DOHH2 (cell line): Measurements from ENCODE around the gene LAMA3.

ENCODE experiments used
- H3F3A ChIP-seq: fragments of 200-600 bp; sonication (generic), shearing (Covaris generic); 2 replicates; pipeline ENCODE4 v1.6.0; 2016; ENCODE audit warnings: antibody characterized with exemption, mild to moderate bottlenecking; ENCODE audit not compliant: control insufficient read depth, insufficient read depth
- H3K27ac ChIP-seq: fragments of 200-600 bp; sonication (generic); 2 replicates; pipeline ENCODE4 v1.5.1; 2014; ENCODE audit warnings: low read depth, mild to moderate bottlenecking, low read length, moderate library complexity
- H3K27me3 ChIP-seq: fragments of 200-600 bp; sonication (generic); 2 replicates; pipeline ENCODE4 v1.6.1; 2014; ENCODE audit warnings: mild to moderate bottlenecking, low read length, mixed read lengths; ENCODE audit not compliant: control insufficient read depth
- H3K36me3 ChIP-seq: fragments of 200-600 bp; sonication (generic); 2 replicates; pipeline ENCODE4 v1.6.1; 2014; ENCODE audit warnings: mild to moderate bottlenecking, low read length, moderate library complexity, mixed read lengths; ENCODE audit not compliant: control insufficient read depth
- H3K4me1 ChIP-seq: fragments of 200-600 bp; sonication (generic); 2 replicates; pipeline ENCODE4 v1.6.1; 2014; ENCODE audit warnings: mild to moderate bottlenecking, low read length, mixed read lengths; ENCODE audit not compliant: control insufficient read depth
- H3K4me2 ChIP-seq: fragments of 200-600 bp; sonication (generic); 2 replicates; pipeline ENCODE4 v1.6.0; 2014; ENCODE audit warnings: mild to moderate bottlenecking, low read length, moderate library complexity
- H3K4me3 ChIP-seq: fragments of 200-600 bp; sonication (generic); 2 replicates; pipeline ENCODE4 v1.5.1; 2014; ENCODE audit warnings: mild to moderate bottlenecking, low read length, mixed read lengths
- H3K79me2 ChIP-seq: fragments of 200-600 bp; sonication (generic); 2 replicates; pipeline ENCODE4 v1.6.1; 2014; ENCODE audit warnings: mild to moderate bottlenecking, low read length, mixed read lengths; ENCODE audit not compliant: control insufficient read depth
- H3K9me2 ChIP-seq: fragments of 200-600 bp; sonication (generic); replicated peaks from 2 replicates; pipeline ENCODE4 v1.6.1; 2014; ENCODE audit warnings: mild to moderate bottlenecking, low read length, mixed read lengths; ENCODE audit not compliant: control insufficient read depth
- H3K9me3 ChIP-seq: fragments of 200-600 bp; sonication (generic); 2 replicates; pipeline ENCODE4 v1.6.1; 2014; ENCODE audit warnings: antibody characterized with exemption, low read length, mixed read lengths; ENCODE audit not compliant: control insufficient read depth, insufficient read depth
- H4K20me1 ChIP-seq: fragments of 200-600 bp; sonication (generic); 2 replicates; pipeline ENCODE4 v1.6.0; 2014; ENCODE audit warnings: low read depth, mild to moderate bottlenecking, antibody characterized with exemption, low read length, moderate library complexity; ENCODE audit not compliant: control insufficient read depth, insufficient read depth
- CTCF ChIP-seq: fragments of 200-600 bp; sonication (generic); IDR thresholded peaks from one replicate; pipeline ENCODE4 v1.5.1; 2014; ENCODE audit warnings: antibody characterized with exemption, mild to moderate bottlenecking, low read depth, low read length; ENCODE audit not compliant: poor library complexity, severe bottlenecking
- EZH2phosphoT487 ChIP-seq: fragments of 200-600 bp; sonication (generic); IDR thresholded peaks from 2 replicates; pipeline ENCODE4 v1.6.1; 2017; ENCODE audit warnings: borderline replicate concordance, mild to moderate bottlenecking, antibody characterized with exemption, low read length, moderate library complexity, mixed read lengths

The LAMA3 gene

GRCh38 chr18:23825978-23826405 is 136.7 kb downstream of the LAMA3 start:
- Histone ChIP-seq H3K27me3 (peaks cover 31% of the 10 kb centered on the region), H3K79me2 (no peaks in the 10 kb centered on the region), H3K4me2 (no peak overlapping the region), H3K9me2 (no peaks in the 10 kb centered on the region), H3F3A (no peaks in the 10 kb centered on the region), H4K20me1 (no peaks in the 10 kb centered on the region), H3K4me3 (no peak overlapping the region), H3K27ac (no peak overlapping the region), H3K36me3 (no peaks in the 10 kb centered on the region), H3K9me3 (no peaks in the 10 kb centered on the region), H3K4me1 (no peaks in the 10 kb centered on the region)
- TF ChIP-seq CTCF (no peak), EZH2phosphoT487 (no peak)

- Histone ChIP-seq H3F3A (no peaks in the 10 kb centered on the region), H3K4me2 (no peak overlapping the region), H3K27me3 (peaks cover 33% of the 10 kb centered on the region), H3K4me1 (no peaks in the 10 kb centered on the region), H3K36me3 (no peaks in the 10 kb centered on the region), H3K9me2 (no peaks in the 10 kb centered on the region), H4K20me1 (no peaks in the 10 kb centered on the region), H3K9me3 (no peaks in the 10 kb centered on the region), H3K27ac (no peak overlapping the region), H3K4me3 (no peak overlapping the region), H3K79me2 (no peaks in the 10 kb centered on the region)
- TF ChIP-seq EZH2phosphoT487 (no peak), CTCF (no peak)
Observed at GRCh38 chr18:23826850-23827620, 137.8 kb downstream of the LAMA3 start.

GRCh38 chr18:23827681-23828080 is 138.4 kb downstream of the LAMA3 start:
- no peak overlapping the region for H3K4me3 ChIP-seq
- H4K20me1 ChIP-seq = no peaks in the 10 kb centered on the region
- no peaks in the 10 kb centered on the region for H3K79me2 ChIP-seq
- no peak overlapping the region for H3K4me2 ChIP-seq
- H3K9me2 ChIP-seq = no peaks in the 10 kb centered on the region
- H3K9me3 ChIP-seq = no peaks in the 10 kb centered on the region
- H3K27ac ChIP-seq = no peak overlapping the region
- peaks cover 33% of the 10 kb centered on the region for H3K27me3 ChIP-seq
- no peaks in the 10 kb centered on the region for H3K36me3 ChIP-seq
- H3K4me1 ChIP-seq = no peaks in the 10 kb centered on the region
- H3F3A ChIP-seq = no peaks in the 10 kb centered on the region
- TF ChIP-seq EZH2phosphoT487 (no peak), CTCF (no peak)
